GM12878 (cell line): Measurements from ENCODE around the gene MAGIX. TPM values are rescaled to one million over a fixed set of nuclear protein-coding genes. Genes with fewer than 3 reads are reported as not detected.

Experiments
- ATAC-seq: fragments of 200-7000 bp; cut with Tn5 transposase; 3 replicates; pipeline ENCODE4 v1.9.1; 2020; ENCODE audit warnings: mild to moderate bottlenecking, moderate library complexity
- BruUV-seq: library from RNA; stranded (reverse); fragments of 400-500 nt; replicated peaks from 2 replicates; lab custom pipeline; 2021; lab: Mats Ljungman, UMichigan
- CTCF ChIA-PET: fragments of 300-600 bp; sonication (Branson Sonifier 250); formaldehyde crosslinking; extraction: SDS; loops from one replicate; lab custom pipeline; 2021; ENCODE audit warnings: inconsistent platforms; lab: Yijun Ruan, JAX
- POLR2A ChIA-PET: fragments of 350-600 bp; formaldehyde crosslinking; extraction: SDS; loops from one replicate; lab custom pipeline; 2021; ENCODE audit warnings: inconsistent platforms; lab: Charles Lee
- RAD21 ChIA-PET: fragments of 300-600 bp; sonication (Branson Sonifier 250); formaldehyde crosslinking; loops from one replicate; lab custom pipeline; 2023; ENCODE audit warnings: antibody characterized with exemption; ENCODE audit not compliant: unreplicated experiment; lab: Charles Lee
- SMC1A ChIA-PET: fragments of 300-600 bp; sonication (Branson Sonifier 250); formaldehyde crosslinking; loops from one replicate; lab custom pipeline; 2023; ENCODE audit not compliant: unreplicated experiment, uncharacterized antibody; lab: Charles Lee
- DNase-seq: peaks from one replicate; pipeline ENCODE4 v3.0.0-alpha.2; 2011; ENCODE audit warnings: low read depth, low spot score
- FAIRE-seq: peaks from 3 replicates; lab custom pipeline; 2011; peaks lifted over from hg19 to GRCh38; lab: Jason Lieb, UNC
- H2AFZ ChIP-seq: 2 replicates; pipeline ENCODE4 v1.6.0; 2011; ENCODE audit warnings: low read depth, low read length, control low read depth; ENCODE audit not compliant: control insufficient read depth
- H3K27ac ChIP-seq: 2 replicates; pipeline ENCODE4 v1.5.1; 2011; ENCODE audit warnings: control low read depth; ENCODE audit not compliant: control insufficient read depth, insufficient read depth
- H3K27me3 ChIP-seq, 2 experiments: replicated peaks in 1 of 2; 2 replicates each; pipeline versions ENCODE4 v1.6.0 to v1.6.1; 2011; ENCODE audit warnings: low read length in 1 of 2; ENCODE audit not compliant: control insufficient read depth in 2 of 2, insufficient read depth in 2 of 2
- H3K36me3 ChIP-seq, 2 experiments: 2 replicates each; pipeline ENCODE4 v1.5.1; 2011; ENCODE audit warnings: low read length in 1 of 2; ENCODE audit not compliant: control insufficient read depth in 2 of 2, insufficient read depth in 2 of 2
- H3K4me1 ChIP-seq: 2 replicates; pipeline ENCODE4 v1.6.1; 2011; ENCODE audit warnings: mild to moderate bottlenecking, low read length, moderate library complexity, mixed read lengths; ENCODE audit not compliant: control insufficient read depth, insufficient read depth
- H3K4me2 ChIP-seq: 2 replicates; pipeline ENCODE4 v1.6.0; 2011; ENCODE audit warnings: control low read depth; ENCODE audit not compliant: control insufficient read depth, insufficient read depth
- H3K4me3 ChIP-seq: fragments of 200-600 bp; sonication (generic); 2 replicates; pipeline ENCODE4 v1.5.1; 2016
- H3K79me2 ChIP-seq: 2 replicates; pipeline ENCODE4 v1.6.0; 2011; ENCODE audit warnings: low read length; ENCODE audit not compliant: control insufficient read depth, insufficient read depth
- H3K9ac ChIP-seq: 2 replicates; pipeline ENCODE4 v1.8.0; 2011; ENCODE audit warnings: low read length, control low read depth, mixed read lengths; ENCODE audit not compliant: control insufficient read depth, insufficient read depth
- H3K9me3 ChIP-seq: replicated peaks from 3 replicates; pipeline ENCODE4 v1.5.1; 2011; ENCODE audit warnings: mild to moderate bottlenecking, low read length; ENCODE audit not compliant: control insufficient read depth, insufficient read depth
- H4K20me1 ChIP-seq: 2 replicates; pipeline ENCODE4 v1.6.0; 2011; ENCODE audit not compliant: control insufficient read depth, insufficient read depth
- CBX5 ChIP-seq: sonication (generic); IDR thresholded peaks from 2 replicates; pipeline ENCODE4 v1.6.1; 2016; ENCODE audit warnings: low read depth, moderate library complexity, mild to moderate bottlenecking, inconsistent platforms
- CREB1 ChIP-seq: IDR thresholded peaks from 2 replicates; pipeline ENCODE4 v1.6.1; 2012; ENCODE audit warnings: low read depth, mild to moderate bottlenecking, inconsistent platforms
- E4F1 ChIP-seq: fragments of 450-650 bp; IDR thresholded peaks from 2 replicates; pipeline ENCODE4 v1.6.1; 2018; ENCODE audit warnings: borderline replicate concordance, mild to moderate bottlenecking; ENCODE audit not compliant: partially characterized antibody
- IKZF2 ChIP-seq, 2 experiments: fragments of 450-650 bp; IDR thresholded peaks; 2 replicates each; pipeline ENCODE4 v1.6.1; 2017; ENCODE audit warnings: mild to moderate bottlenecking in 2 of 2, moderate library complexity in 2 of 2
- MEF2B ChIP-seq: fragments of 450-650 bp; IDR thresholded peaks from 2 replicates; pipeline ENCODE4 v1.6.1; 2018; ENCODE audit warnings: mild to moderate bottlenecking, moderate library complexity; ENCODE audit not compliant: partially characterized antibody, poor library complexity, severe bottlenecking
- NR2C1 ChIP-seq: fragments of 450-650 bp; IDR thresholded peaks from 2 replicates; pipeline ENCODE4 v1.6.1; 2017; ENCODE audit warnings: antibody characterized with exemption, mild to moderate bottlenecking, moderate library complexity
- NR2F1 ChIP-seq: fragments of 450-650 bp; conservative IDR thresholded peaks from 2 replicates; pipeline ENCODE4 v1.6.1; 2017; ENCODE audit warnings: mild to moderate bottlenecking
- PML ChIP-seq: IDR thresholded peaks from 2 replicates; pipeline ENCODE4 v1.6.1; 2012; ENCODE audit warnings: low read length, inconsistent platforms
- RELA ChIP-seq: fragments of 450-650 bp; IDR thresholded peaks from 2 replicates; pipeline ENCODE4 v1.8.0; 2014; ENCODE audit warnings: borderline replicate concordance; ENCODE audit not compliant: partially characterized antibody
- TCF3 ChIP-seq: IDR thresholded peaks from 2 replicates; pipeline ENCODE4 v1.6.1; 2012; ENCODE audit warnings: low read depth, mild to moderate bottlenecking, low read length, borderline replicate concordance; ENCODE audit not compliant: insufficient read depth
- USF2 ChIP-seq: IDR thresholded peaks from 2 replicates; pipeline ENCODE4 v1.6.1; 2011; ENCODE audit warnings: low read depth, low read length, improper control_type of control experiment, borderline replicate concordance
- ZBED1 ChIP-seq: IDR thresholded peaks from 2 replicates; pipeline ENCODE4 v1.6.1; 2016; ENCODE audit warnings: borderline replicate concordance
- ZNF24 ChIP-seq: fragments of 450-650 bp; IDR thresholded peaks from 2 replicates; pipeline ENCODE4 v1.6.1; 2017; ENCODE audit warnings: antibody characterized with exemption, mild to moderate bottlenecking
- WGBS: methylation state at CpG from one replicate; pipeline ENCODE4 v1.1.6; 2016; ENCODE audit warnings: low lambda C conversion rate; ENCODE audit not compliant: insufficient replicate concordance, insufficient coverage; ENCODE audit errors: missing lambda C conversion rate; 5-methylcytosine and 5-hydroxymethylcytosine counted together
- in situ Hi-C: fragments of 300-500 bp; cut with MboI; formaldehyde crosslinking; loops from 9 replicates; pipeline ENCODE4 v1.14.3; 2018; ENCODE audit warnings: mixed read lengths
- intact Hi-C: fragments of 100-400 bp; cut with micrococcal nuclease; formaldehyde crosslinking; loops from one replicate; pipeline ENCODE4 v1.14.2; 2022; ENCODE audit not compliant: unreplicated experiment
- polyA plus RNA-seq, 11 experiments: library from polyadenylated mRNA; depleted of rRNA in 4 of 11; unstranded in 6 of 11; stranded (reverse) in 5 of 11; fragments of >200 nt; fragmentation: Nextera tagmentation in 4 of 11; fragmentation: Illumina TruSeq in 1 of 11; extraction: Ambion mirVana in 4 of 11; extraction: Trizol in 1 of 11; gene quantifications; 1 replicate in 1 of 11; 2 replicates in 10 of 11; pipeline versions ENCODE4 v1.2.1 to v1.2.3, GENCODE V29; 2011 to 2016; ENCODE audit warnings: inconsistent platforms in 2 of 11, missing spikeins in 2 of 11, low read depth in 1 of 11
- total RNA-seq, 4 experiments: library from RNA; depleted of rRNA in 3 of 4; stranded (reverse); fragments of >200 nt in 3 of 4; fragmentation: Illumina TruSeq in 1 of 4; extraction: Trizol in 1 of 4; gene quantifications; 2 replicates each; pipeline versions ENCODE4 v1.2.1 to v1.2.3, GENCODE V29; 2013 to 2021

The MAGIX gene
- total and polyA plus RNA-seq, 10 of the 15 experiments (the other 5 are each of a cell fraction or from before 2014, with no cell fraction given), result 0.03 to 2.5 (median 0.82) TPM

GRCh38 chrX:49160908-49161307 lies 1.6 kb upstream of the MAGIX start:
- Histone ChIP-seq H3K27ac (no peak overlapping the region), H3K36me3 (no peaks in the 10 kb centered on the region), H3K4me2 (no peak overlapping the region), H4K20me1 (no peaks in the 10 kb centered on the region)
- RAD21 ChIA-PET, result no interaction called here
- ATAC-seq, result no peak
- in situ Hi-C loops, result no loop called here
- BruUV-seq, result no TSS peak
- TF ChIP-seq MEF2B, result no peak
- no peak for TF ChIP-seq CBX5
- TF ChIP-seq CREB1, result no peak
- no peak for TF ChIP-seq USF2
- TF ChIP-seq IKZF2 (IDR thresholded peaks at IDR 0.05), result no peak
- no peak for TF ChIP-seq NR2C1
- no peak for TF ChIP-seq ZBED1
- TF ChIP-seq E4F1, result no peak
- TF ChIP-seq ZNF24, result no peak
- TF ChIP-seq TCF3, result no peak
- no peak for TF ChIP-seq PML
- TF ChIP-seq RELA, result no peak
- TF ChIP-seq NR2F1, result no peak
- TF ChIP-seq, all 136 proteins: peak for 0
- FAIRE-seq (no peak), DNase-seq (no peak)
- Histone ChIP-seq H3K4me1 (no peaks in the 10 kb centered on the region; the same call in 1 of the 2 replicates), H3K9me3 (no peaks in the 10 kb centered on the region; the same call in 2 of the 3 replicates), H2AFZ (no peak overlapping the region), H3K4me3 (no peak overlapping the region), H3K9ac (no peak overlapping the region), H3K27me3 (no peaks in the 10 kb centered on the region), H3K79me2 (no peaks in the 10 kb centered on the region)
- ChIA-PET SMC1A (interaction anchor here (1.0 kb wide), 1 partner anchor 38 kb away, joined by 3 read pairs; the partner anchor contains the start of gene GPKOW), POLR2A (interaction anchor here (0.7 kb wide), 1 partner anchor 23 kb away, joined by 3 read pairs; no protein-coding TSS in a partner anchor), CTCF (interaction anchor here (0.9 to 1.2 kb wide), 3 partner anchors 11 to 32 kb away, joined by 3 to 6 read pairs (median 4); partner anchors contain the start of gene PLP2)
- 89% methylated on average over 2 of the region's 2 CpGs for WGBS
- intact Hi-C loops, result loop anchor here (1.0 kb wide), 1 partner anchor 38 kb away; the partner anchor contains the start of gene GPKOW
